Liver (tissue), 9 donors: ENCODE data around the gene OGFOD1. TPM values are rescaled to one million over a fixed set of nuclear protein-coding genes. Genes with fewer than 3 reads are reported as not detected.

Source experiments
- DNase-seq: peaks from one replicate; pipeline ENCODE4 v3.0.0-alpha.2; 2017; ENCODE audit warnings: low spot score
- H3K27ac ChIP-seq, 2 donors: one replicate each; pipeline ENCODE4 v1.7.0; 2013; ENCODE audit warnings: inconsistent platforms in 2 of 2, low read length in 2 of 2, control low read depth in 1 of 2, low read depth in 1 of 2, mild to moderate bottlenecking in 1 of 2
- H3K27me3 ChIP-seq, 4 donors: one replicate each; pipeline versions ENCODE4 v1.6.1 to v1.7.0; 2013; ENCODE audit warnings: low read length in 3 of 4, inconsistent platforms in 1 of 4, mild to moderate bottlenecking in 1 of 4, moderate library complexity in 1 of 4; ENCODE audit not compliant: control insufficient read depth in 4 of 4, insufficient read depth in 4 of 4
- H3K36me3 ChIP-seq, 4 donors: one replicate each; pipeline versions ENCODE4 v1.6.1 to v1.7.0; 2013; ENCODE audit warnings: low read length in 3 of 4, mild to moderate bottlenecking in 3 of 4, low read depth in 1 of 4, moderate library complexity in 1 of 4; ENCODE audit not compliant: control insufficient read depth in 4 of 4, insufficient read depth in 3 of 4
- H3K4me1 ChIP-seq, 4 donors: one replicate each; pipeline versions ENCODE4 v1.6.1 to v1.7.0; 2013; ENCODE audit warnings: low read length in 3 of 4, mild to moderate bottlenecking in 3 of 4, moderate library complexity in 1 of 4; ENCODE audit not compliant: control insufficient read depth in 4 of 4, insufficient read depth in 4 of 4
- H3K4me3 ChIP-seq, 3 donors: one replicate each; pipeline versions ENCODE4 v1.6.1 to v1.7.0; 2013; ENCODE audit warnings: low read length in 3 of 3, control low read depth in 1 of 3, low read depth in 1 of 3, mild to moderate bottlenecking in 1 of 3
- H3K9ac ChIP-seq, 2 donors: one replicate each; pipeline ENCODE4 v1.7.0; 2013; ENCODE audit warnings: low read length in 2 of 2, mild to moderate bottlenecking in 2 of 2, moderate library complexity in 2 of 2, control low read depth in 1 of 2, low read depth in 1 of 2
- H3K9me3 ChIP-seq, 4 donors: one replicate each; pipeline versions ENCODE4 v1.6.1 to v1.7.0; 2013; ENCODE audit warnings: low read length in 3 of 4; ENCODE audit not compliant: control insufficient read depth in 4 of 4
- HNF4A ChIP-seq, 2 donors: conservative IDR thresholded peaks; 2 replicates each; pipeline ENCODE4 v1.6.1; 2016; ENCODE audit warnings: antibody characterized with exemption in 2 of 2, mild to moderate bottlenecking in 2 of 2
- TAF1 ChIP-seq: conservative IDR thresholded peaks from 2 replicates; pipeline ENCODE4 v1.6.1; 2016; ENCODE audit warnings: antibody characterized with exemption, mild to moderate bottlenecking
- YY1 ChIP-seq: IDR thresholded peaks from 2 replicates; pipeline ENCODE4 v1.6.1; 2016; ENCODE audit warnings: antibody characterized with exemption, mild to moderate bottlenecking
- ZBTB33 ChIP-seq: IDR thresholded peaks from 2 replicates; pipeline ENCODE4 v1.6.1; 2016; ENCODE audit warnings: antibody characterized with exemption
- WGBS: extraction: QIAGEN DNeasy Blood & Tissue Kit; methylation state at CpG from one replicate; pipeline ENCODE4 v1.1.7; 2013; 5-methylcytosine and 5-hydroxymethylcytosine counted together
- polyA plus RNA-seq, 2 donors: library from polyadenylated mRNA; stranded (reverse) in 1 of 2; unstranded in 1 of 2; fragments of 200-250 nt in 1 of 2; fragments of >200 nt in 1 of 2; fragmentation: Nextera tagmentation in 1 of 2; extraction: Ambion mirVana in 1 of 2; gene quantifications; one replicate each; pipeline versions ENCODE4 v1.2.1 to v1.2.3, GENCODE V29; 2013 to 2015
- total RNA-seq, 2 donors: library from RNA; depleted of rRNA; stranded (reverse); fragments of >200 nt; gene quantifications; one replicate each; pipeline ENCODE4 v1.2.3, GENCODE V29; 2014
- TF ChIP-seq, protein P1 (sequence below): IDR thresholded peaks from 2 replicates; pipeline ENCODE4 v1.6.1; 2016; ENCODE audit warnings: antibody characterized with exemption
- donor health status: healthy.
- donor health status: healthy.
- donor health status: healthy.
- donor health status: healthy.
- donor health status: healthy.

The OGFOD1 gene
- total and polyA plus RNA-seq, 4 donors: 15.5 to 40.2 (median 21.2) TPM

DNA sequence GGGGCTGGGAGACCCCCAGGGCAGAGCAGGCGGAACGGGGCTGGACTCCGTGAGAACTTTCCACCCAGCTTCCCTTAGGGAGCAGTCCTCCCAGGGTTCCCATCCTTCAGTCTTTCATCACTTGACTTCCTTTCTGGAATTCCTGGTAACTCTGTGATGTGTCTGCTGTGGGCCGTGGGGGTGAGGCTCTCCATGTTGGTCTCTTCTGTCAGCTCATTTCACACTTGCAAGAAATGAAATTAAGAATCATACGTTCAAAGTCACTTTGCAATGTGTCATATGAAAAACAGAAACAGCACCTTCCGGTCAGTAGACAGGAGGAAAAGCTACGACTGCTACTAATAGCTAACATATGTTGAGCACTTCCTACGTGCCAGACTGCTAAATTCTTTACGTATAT is 73.9 kb downstream of the OGFOD1 start:
- H3K36me3 ChIP-seq: no peaks in the 10 kb centered on the region
- TF ChIP-seq ZBTB33: no peak
- TF ChIP-seq, protein P1, sequence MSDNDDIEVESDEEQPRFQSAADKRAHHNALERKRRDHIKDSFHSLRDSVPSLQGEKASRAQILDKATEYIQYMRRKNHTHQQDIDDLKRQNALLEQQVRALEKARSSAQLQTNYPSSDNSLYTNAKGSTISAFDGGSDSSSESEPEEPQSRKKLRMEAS: no peak
- TF ChIP-seq HNF4A (conservative IDR thresholded peaks at IDR 0.05): no peak
- no peak for TF ChIP-seq TAF1
- TF ChIP-seq YY1: no peak
- H3K27ac ChIP-seq: no peak overlapping the region
- no peaks in the 10 kb centered on the region for H3K27me3 ChIP-seq
- no peak overlapping the region for H3K4me3 ChIP-seq
- WGBS: 87% methylated on average over 9 of the region's 9 CpGs
- H3K9me3 ChIP-seq: no peaks in the 10 kb centered on the region
- DNase-seq: no peak
- H3K9ac ChIP-seq: no peak overlapping the region
- peaks cover 0 to 3% (median 1%) of the 10 kb centered on the region in 4 donors for H3K4me1 ChIP-seq

Other genes starting within 250 kb of the OGFOD1 start
- gene AMFR, start 26.0 kb upstream of the OGFOD1 start, total RNA-seq: 100 to 1,000 TPM; 128 to 309 TPM
- 10 to 100 TPM; 43.3 to 69.1 TPM for gene AMFR, start 26.0 kb upstream of the OGFOD1 start, polyA plus RNA-seq
- 10 to 100 TPM; 30.5 to 43.9 TPM for gene NUDT21, start 222 bp upstream of the OGFOD1 start, total RNA-seq
- 10 to 100 TPM; 19.3 to 23.9 TPM for gene NUDT21, start 222 bp upstream of the OGFOD1 start, polyA plus RNA-seq
- gene BBS2, start 68.5 kb downstream of the OGFOD1 start, total RNA-seq: 10 to 100 TPM; 11.3 to 13.8 TPM
- 10 to 100 TPM in 1 of 2 donors, 1 to 10 TPM in 1; 7.1 to 10.9 TPM for gene BBS2, start 68.5 kb downstream of the OGFOD1 start, polyA plus RNA-seq
- gene MT4, start 113.5 kb downstream of the OGFOD1 start, total RNA-seq: not detected
- not detected for gene MT4, start 113.5 kb downstream of the OGFOD1 start, polyA plus RNA-seq
- not detected for gene MT3, start 138.0 kb downstream of the OGFOD1 start, total RNA-seq
- not detected for gene MT3, start 138.0 kb downstream of the OGFOD1 start, polyA plus RNA-seq
- 100 to 1,000 TPM in 1 of 2 donors, 10 to 100 TPM in 1; 45.8 to 387 TPM for gene MT2A, start 157.0 kb downstream of the OGFOD1 start, total RNA-seq
- gene MT2A, start 157.0 kb downstream of the OGFOD1 start, polyA plus RNA-seq: 1,000 to 10,000 TPM; 4,079 to 5,206 TPM
- 1,000 to 10,000 TPM in 1 of 2 donors, 100 to 1,000 TPM in 1; 206 to 1,831 TPM for gene MT1E, start 174.2 kb downstream of the OGFOD1 start, total RNA-seq
- 1,000 to 10,000 TPM in 1 of 2 donors, 100 to 1,000 TPM in 1; 336 to 1,280 TPM for gene MT1E, start 174.2 kb downstream of the OGFOD1 start, polyA plus RNA-seq
- 100 to 1,000 TPM in 1 of 2 donors, 10 to 100 TPM in 1; 20.4 to 159 TPM for gene MT1M, start 181.1 kb downstream of the OGFOD1 start, total RNA-seq
- gene MT1M, start 181.1 kb downstream of the OGFOD1 start, polyA plus RNA-seq: 100 to 1,000 TPM; 229 to 343 TPM
- 10 to 100 TPM; 10.1 to 21.9 TPM for gene MT1A, start 187.1 kb downstream of the OGFOD1 start, total RNA-seq
- gene MT1A, start 187.1 kb downstream of the OGFOD1 start, polyA plus RNA-seq: 100 to 1,000 TPM; 127 to 511 TPM
- 1 to 10 TPM in 1 of 2 donors, not detected in 1; 1.5 TPM for gene MT1B, start 200.3 kb downstream of the OGFOD1 start, total RNA-seq
- gene MT1B, start 200.3 kb downstream of the OGFOD1 start, polyA plus RNA-seq: 1 to 10 TPM in 1 of 2 donors, not detected in 1; 1.2 TPM
- gene MT1F, start 206.4 kb downstream of the OGFOD1 start, total RNA-seq: 100 to 1,000 TPM in 1 of 2 donors, 10 to 100 TPM in 1; 14.2 to 142 TPM
- gene MT1F, start 206.4 kb downstream of the OGFOD1 start, polyA plus RNA-seq: 100 to 1,000 TPM; 126 to 895 TPM
- gene MT1G, start 216.5 kb downstream of the OGFOD1 start, total RNA-seq: 1,000 to 10,000 TPM in 1 of 2 donors, 100 to 1,000 TPM in 1; 152 to 2,353 TPM
- 1,000 to 10,000 TPM; 4,443 to 9,444 TPM for gene MT1G, start 216.5 kb downstream of the OGFOD1 start, polyA plus RNA-seq
- 1,000 to 10,000 TPM in 1 of 2 donors, 1 to 10 TPM in 1; 4.4 to 1,396 TPM for gene MT1H, start 218.3 kb downstream of the OGFOD1 start, total RNA-seq
- gene MT1H, start 218.3 kb downstream of the OGFOD1 start, polyA plus RNA-seq: 1,000 to 10,000 TPM in 1 of 2 donors, 100 to 1,000 TPM in 1; 479 to 1,775 TPM
- 100 to 1,000 TPM; 213 to 754 TPM for gene MT1X, start 230.9 kb downstream of the OGFOD1 start, total RNA-seq
- 1,000 to 10,000 TPM; 2,051 to 3,979 TPM for gene MT1X, start 230.9 kb downstream of the OGFOD1 start, polyA plus RNA-seq